Hepatocyte (in vitro differentiated cells): ENCODE data around the gene AUTS2. TPM values are rescaled to one million over a fixed set of nuclear protein-coding genes. Genes with fewer than 3 reads are reported as not detected.

Experiments
- DNase-seq: peaks from one replicate; pipeline ENCODE4 v3.0.0-alpha.2; 2016; ENCODE audit warnings: low spot score
- H2AFZ ChIP-seq: fragments of 200-600 bp; sonication (generic); 2 replicates; pipeline ENCODE4 v1.6.0; 2016; ENCODE audit warnings: antibody characterized with exemption, mild to moderate bottlenecking
- H3K27ac ChIP-seq: fragments of 200-600 bp; sonication (generic); 2 replicates; pipeline ENCODE4 v1.5.1; 2016; ENCODE audit warnings: mild to moderate bottlenecking
- H3K27me3 ChIP-seq: fragments of 200-600 bp; sonication (generic); 2 replicates; pipeline ENCODE4 v1.6.1; 2016
- H3K36me3 ChIP-seq: fragments of 200-600 bp; sonication (generic); replicated peaks from 2 replicates; pipeline ENCODE4 v1.5.1; 2016; ENCODE audit warnings: low read depth; ENCODE audit not compliant: insufficient read depth
- H3K4me1 ChIP-seq: fragments of 200-600 bp; sonication (generic); 2 replicates; pipeline ENCODE4 v1.5.1; 2016; ENCODE audit warnings: mild to moderate bottlenecking, moderate library complexity; ENCODE audit not compliant: insufficient read depth
- H3K4me2 ChIP-seq: fragments of 200-600 bp; sonication (generic); 2 replicates; pipeline ENCODE4 v1.6.0; 2016
- H3K4me3 ChIP-seq: fragments of 200-600 bp; sonication (generic); 2 replicates; pipeline ENCODE4 v1.5.1; 2016; ENCODE audit warnings: mild to moderate bottlenecking
- H3K79me2 ChIP-seq: fragments of 200-600 bp; sonication (generic); 2 replicates; pipeline ENCODE4 v1.6.0; 2017; ENCODE audit warnings: mild to moderate bottlenecking
- H3K9me2 ChIP-seq: fragments of 200-600 bp; sonication (generic); replicated peaks from 2 replicates; pipeline ENCODE4 v1.6.0; 2017; ENCODE audit warnings: mild to moderate bottlenecking; ENCODE audit not compliant: insufficient read depth
- H3K9me3 ChIP-seq: fragments of 200-600 bp; sonication (generic); 2 replicates; pipeline ENCODE4 v1.5.1; 2016; ENCODE audit warnings: low read depth, mild to moderate bottlenecking
- H4K20me1 ChIP-seq: fragments of 200-600 bp; sonication (generic); 2 replicates; pipeline ENCODE4 v1.6.0; 2016; ENCODE audit warnings: mild to moderate bottlenecking; ENCODE audit not compliant: insufficient read depth, poor library complexity, severe bottlenecking
- CTCF ChIP-seq: fragments of 200-600 bp; sonication (generic); IDR thresholded peaks from 2 replicates; pipeline ENCODE4 v1.5.1; 2016; ENCODE audit warnings: antibody characterized with exemption, mild to moderate bottlenecking; ENCODE audit not compliant: poor library complexity
- EZH2 ChIP-seq: fragments of 200-600 bp; sonication (generic); IDR thresholded peaks from 2 replicates; pipeline ENCODE4 v1.6.1; 2016; ENCODE audit warnings: antibody characterized with exemption, mild to moderate bottlenecking, borderline replicate concordance
- EZH2phosphoT487 ChIP-seq: fragments of 200-600 bp; sonication (generic); IDR thresholded peaks from one replicate; pipeline ENCODE4 v1.6.1; 2018; ENCODE audit warnings: antibody characterized with exemption, mild to moderate bottlenecking, low read depth, moderate library complexity; ENCODE audit not compliant: unreplicated experiment, severe bottlenecking
- WGBS: methylation state at CpG from one replicate; pipeline ENCODE4 v1.1.6; 2016; ENCODE audit warnings: low lambda C conversion rate; ENCODE audit errors: missing lambda C conversion rate; 5-methylcytosine and 5-hydroxymethylcytosine counted together
- polyA plus RNA-seq: library from polyadenylated mRNA; unstranded; fragments of >200 nt; fragmentation: Nextera tagmentation; extraction: Ambion mirVana; gene quantifications from 2 replicates; pipeline ENCODE4 v1.2.1, GENCODE V29; 2016
- total RNA-seq: library from RNA; depleted of rRNA; stranded (reverse); fragments of >200 nt; gene quantifications from 2 replicates; pipeline ENCODE4 v1.2.3, GENCODE V29; 2014

Gene AUTS2
- total and polyA plus RNA-seq, 2 experiments from 2014 or later = 34.4 to 40.9 TPM

- no peak for TF ChIP-seq EZH2phosphoT487
- TF ChIP-seq EZH2 = no peak
- TF ChIP-seq CTCF = no peak
Observed at GRCh38 chr7:69959789-69960499, 361.7 kb downstream of the AUTS2 start.

GRCh38 chr7:69961436-69961835 is 363.2 kb downstream of the AUTS2 start:
- no peak overlapping the region for H3K4me3 ChIP-seq
- TF ChIP-seq EZH2phosphoT487 (no peak), CTCF (no peak), EZH2 (no peak)
- no peak for DNase-seq
- no peaks in the 10 kb centered on the region for H3K36me3 ChIP-seq
- H4K20me1 ChIP-seq = no peaks in the 10 kb centered on the region
- H3K4me1 ChIP-seq = peaks cover 27% of the 10 kb centered on the region
- H3K79me2 ChIP-seq = peaks cover 2% of the 10 kb centered on the region
- H3K4me2 ChIP-seq = no peak overlapping the region
- H3K9me2 ChIP-seq = no peaks in the 10 kb centered on the region
- H3K27ac ChIP-seq = peak overlapping the region; percentile 72
- H2AFZ ChIP-seq = no peak overlapping the region
- no peaks in the 10 kb centered on the region for H3K27me3 ChIP-seq
- no peaks in the 10 kb centered on the region for H3K9me3 ChIP-seq

More at GRCh38 chr7:69959789-69960499, 361.7 kb downstream of the AUTS2 start:
- Histone ChIP-seq H2AFZ (no peak overlapping the region), H3K79me2 (peaks cover 2% of the 10 kb centered on the region), H3K36me3 (no peaks in the 10 kb centered on the region), H3K4me1 (peaks cover 27% of the 10 kb centered on the region), H3K9me3 (no peaks in the 10 kb centered on the region), H3K27ac (no peak overlapping the region), H4K20me1 (no peaks in the 10 kb centered on the region), H3K4me2 (peak overlapping the region; percentile 17), H3K4me3 (no peak overlapping the region), H3K9me2 (no peaks in the 10 kb centered on the region), H3K27me3 (no peaks in the 10 kb centered on the region)
- 83% methylated on average over 3 of the region's 3 CpGs for WGBS
- no peak for DNase-seq

- TF ChIP-seq CTCF (no peak), EZH2 (no peak), EZH2phosphoT487 (no peak)
- H3K36me3 ChIP-seq = no peaks in the 10 kb centered on the region
- H3K27ac ChIP-seq = peak overlapping the region; percentile 72
- WGBS = 26% methylated on average over 6 of the region's 6 CpGs
- H3K9me2 ChIP-seq = no peaks in the 10 kb centered on the region
- no peak overlapping the region for H2AFZ ChIP-seq
- no peaks in the 10 kb centered on the region for H3K27me3 ChIP-seq
- peaks cover 2% of the 10 kb centered on the region for H3K79me2 ChIP-seq
- peaks cover 28% of the 10 kb centered on the region for H3K4me1 ChIP-seq
- peak overlapping the region; percentile 67 for H3K4me2 ChIP-seq
- H4K20me1 ChIP-seq = no peaks in the 10 kb centered on the region
- H3K9me3 ChIP-seq = no peaks in the 10 kb centered on the region
- DNase-seq = peak; percentile 19
- H3K4me3 ChIP-seq = no peak overlapping the region
Observed at GRCh38 chr7:69962186-69963065, 364.2 kb downstream of the AUTS2 start.
